ENCODE results near the gene MRPS33. TPM values are rescaled to one million over a fixed set of nuclear protein-coding genes. Genes with fewer than 3 reads are reported as not detected.
"Not testable (repeated sequence)": the region's sequence is repeated elsewhere in the genome, so short reads cannot be mapped to it uniquely, and the experiment has no call there.

Gene MRPS33
- total RNA-seq, 1 donor from 2014 or later, result 65.0 TPM

DNA sequence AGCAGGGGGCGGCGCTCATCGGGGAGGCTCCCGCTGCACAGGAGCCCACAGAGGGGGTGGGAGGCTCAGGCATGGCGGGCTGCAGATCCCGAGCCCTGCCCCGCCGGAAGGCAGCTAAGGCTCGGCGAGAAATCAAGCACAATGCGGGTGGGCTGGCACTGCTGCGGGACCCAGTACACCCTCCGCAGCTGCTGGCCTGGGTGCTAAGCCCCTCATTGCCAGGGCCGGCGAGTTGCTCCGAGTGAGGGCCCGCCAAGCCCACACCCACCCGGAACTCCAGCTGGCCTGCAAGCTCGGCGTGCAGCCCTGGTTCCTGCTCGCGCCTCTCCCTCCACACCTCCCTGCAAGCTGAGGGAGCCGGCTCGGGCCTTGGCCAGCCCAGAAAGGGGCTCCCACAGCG is 57.8 kb downstream of the MRPS33 start:
- intact Hi-C loops (cut with micrococcal nuclease), result not testable (repeated sequence)

Other genes with a start within 250 kb of the MRPS33 start
- gene BRAF, start 90.0 kb downstream of the MRPS33 start, total RNA-seq, result 25.0 and 25.7 TPM in 2 replicates
- gene TMEM178B, start 59.1 kb upstream of the MRPS33 start, total RNA-seq, result 0.43 and 0.80 TPM in 2 replicates